Liver (tissue), 3 donors: ENCODE results near the gene SSRP1.
"Not testable (repeated sequence)": the region's sequence is repeated elsewhere in the genome, so short reads cannot be mapped to it uniquely, and the experiment has no call there.

Source experiments
- HNF4G ChIP-seq: IDR thresholded peaks from 2 replicates; pipeline ENCODE4 v1.6.1; 2016; ENCODE audit warnings: antibody characterized with exemption
- JUND ChIP-seq, 2 donors: IDR thresholded peaks; 2 replicates each; pipeline ENCODE4 v1.6.1; 2016; ENCODE audit warnings: antibody characterized with exemption in 2 of 2
- RXRA ChIP-seq, 2 donors: IDR thresholded peaks; 2 replicates each; pipeline ENCODE4 v1.6.1; 2017 to 2018; ENCODE audit warnings: antibody characterized with exemption in 2 of 2, mild to moderate bottlenecking in 1 of 2
- SP1 ChIP-seq: IDR thresholded peaks from 2 replicates; pipeline ENCODE4 v1.6.1; 2018; ENCODE audit warnings: antibody characterized with exemption, mild to moderate bottlenecking
- YY1 ChIP-seq: IDR thresholded peaks from 2 replicates; pipeline ENCODE4 v1.6.1; 2016; ENCODE audit warnings: antibody characterized with exemption, mild to moderate bottlenecking
- TF ChIP-seq, protein P1 (sequence below): fragments of 150-350 bp; IDR thresholded peaks from 2 replicates; pipeline ENCODE4 v1.5.1; 2017; ENCODE audit warnings: improper control_type of control experiment, low read depth, low read length; ENCODE audit not compliant: missing input control
- TF ChIP-seq, protein P2 (sequence below): IDR thresholded peaks from 2 replicates; pipeline ENCODE4 v1.6.1; 2016; ENCODE audit warnings: antibody characterized with exemption
- donor health status: healthy.
- donor health status: healthy.

DNA sequence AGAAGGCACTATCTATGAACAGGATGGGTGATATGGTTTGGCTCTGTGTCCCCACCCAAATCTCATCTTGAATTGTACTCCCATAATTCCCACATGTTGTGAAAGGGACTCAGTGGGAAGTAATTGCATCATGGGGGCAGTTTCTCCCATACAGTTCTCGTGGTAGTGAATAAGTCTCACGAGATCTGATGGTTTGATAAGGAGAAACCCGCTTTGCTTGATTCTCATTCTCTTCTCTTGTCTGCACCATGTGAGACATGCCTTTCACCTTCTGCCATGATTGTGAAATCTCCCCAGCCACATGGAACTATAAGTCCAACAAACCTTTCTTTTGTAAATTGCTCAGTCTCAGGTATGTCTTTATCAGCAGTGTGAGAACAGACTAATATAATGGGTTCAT lies 39.5 kb downstream of the SSRP1 start:
- TF ChIP-seq, protein P1, sequence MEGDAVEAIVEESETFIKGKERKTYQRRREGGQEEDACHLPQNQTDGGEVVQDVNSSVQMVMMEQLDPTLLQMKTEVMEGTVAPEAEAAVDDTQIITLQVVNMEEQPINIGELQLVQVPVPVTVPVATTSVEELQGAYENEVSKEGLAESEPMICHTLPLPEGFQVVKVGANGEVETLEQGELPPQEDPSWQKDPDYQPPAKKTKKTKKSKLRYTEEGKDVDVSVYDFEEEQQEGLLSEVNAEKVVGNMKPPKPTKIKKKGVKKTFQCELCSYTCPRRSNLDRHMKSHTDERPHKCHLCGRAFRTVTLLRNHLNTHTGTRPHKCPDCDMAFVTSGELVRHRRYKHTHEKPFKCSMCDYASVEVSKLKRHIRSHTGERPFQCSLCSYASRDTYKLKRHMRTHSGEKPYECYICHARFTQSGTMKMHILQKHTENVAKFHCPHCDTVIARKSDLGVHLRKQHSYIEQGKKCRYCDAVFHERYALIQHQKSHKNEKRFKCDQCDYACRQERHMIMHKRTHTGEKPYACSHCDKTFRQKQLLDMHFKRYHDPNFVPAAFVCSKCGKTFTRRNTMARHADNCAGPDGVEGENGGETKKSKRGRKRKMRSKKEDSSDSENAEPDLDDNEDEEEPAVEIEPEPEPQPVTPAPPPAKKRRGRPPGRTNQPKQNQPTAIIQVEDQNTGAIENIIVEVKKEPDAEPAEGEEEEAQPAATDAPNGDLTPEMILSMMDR, result not testable (repeated sequence)
- not testable (repeated sequence) for TF ChIP-seq SP1; YY1; HNF4G; JUND (IDR thresholded peaks at IDR 0.05); RXRA (IDR thresholded peaks at IDR 0.05)
- TF ChIP-seq, protein P2, sequence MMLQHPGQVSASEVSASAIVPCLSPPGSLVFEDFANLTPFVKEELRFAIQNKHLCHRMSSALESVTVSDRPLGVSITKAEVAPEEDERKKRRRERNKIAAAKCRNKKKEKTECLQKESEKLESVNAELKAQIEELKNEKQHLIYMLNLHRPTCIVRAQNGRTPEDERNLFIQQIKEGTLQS, result not testable (repeated sequence)
